ENCODE results near the gene RBM41.

GRCh38 chrX:107153005-107153404 lies 34.4 kb upstream of the RBM41 start:
- TF ChIP-seq POLR2A (IDR thresholded peaks at IDR 0.05) (no peak), CTCF (IDR thresholded peaks at IDR 0.05) (no peak)

Data from right lobe of liver (tissue), 4 donors.